Measurements from ENCODE around the gene CELA1. TPM values are rescaled to one million over a fixed set of nuclear protein-coding genes. Genes with fewer than 3 reads are reported as not detected.

Gene CELA1
- total and polyA plus RNA-seq, 2 of the 13 experiments (the other 11 are each of a cell fraction or from before 2014, with no cell fraction given) = not detected

GRCh38 chr12:51323317-51323960 lies 23.0 kb downstream of the CELA1 start:
- no peak overlapping the region for H2AFZ ChIP-seq (ENCODE audit: low read length)
- BruUV-seq (replicated peaks) = no TSS peak
- H3K4me3 ChIP-seq (replicated peaks in 1 of 3; ENCODE audit: insufficient read depth in 1 of 3, low read depth in 2 of 3, low read length in 3 of 3) = no peak overlapping the region
- H3K36me3 ChIP-seq (replicated peaks in 1 of 2; ENCODE audit: control insufficient read depth in 1 of 2, insufficient read depth in 2 of 2, low read length in 2 of 2) = no peaks in the 10 kb centered on the region
- peaks cover 11% of the 10 kb centered on the region; the same call in 1 of the 2 replicates for H3K4me1 ChIP-seq (ENCODE audit: insufficient read depth, low read length)
- ATAC-seq (no peak), DNase-seq (ENCODE audit: low spot score) (no peak), FAIRE-seq (no peak)
- no peak overlapping the region for H3K4me2 ChIP-seq (ENCODE audit: low read depth, low read length)
- H3K27ac ChIP-seq (ENCODE audit: extremely low read length, insufficient read depth, low read length) = no peak overlapping the region
- ChIA-PET CTCF (ENCODE audit: low intra/inter-chr PET ratio, low total read pairs) (no interaction called here), POLR2A (interaction anchor here (0.5 kb wide), 1 partner anchor 559 kb away, joined by 3 read pairs; the partner anchor contains the start of gene ATF1)
- WGBS (ENCODE audit: low lambda C conversion rate) = 35% methylated on average over 11 of the region's 15 CpGs
- 0 out of 5 replicates have a peak, but pooled peaks cover 0 to 5% of the 10 kb centered on the region in 2 experiments for H3K27me3 ChIP-seq (ENCODE audit: control insufficient read depth in 1 of 2, insufficient read depth in 2 of 2, low read length in 2 of 2)
- H3K9me3 ChIP-seq (ENCODE audit: low read length) = no peaks in the 10 kb centered on the region
- intact Hi-C loops (cut with micrococcal nuclease; ENCODE audit: unreplicated experiment) (no loop called here), in situ Hi-C loops (cut with HindIII; ENCODE audit: extremely low pct_ligation_motif_present, low pct_unique_long_range_greater_than_20kb) (no loop called here)
- no peaks in the 10 kb centered on the region for H4K20me1 ChIP-seq (ENCODE audit: insufficient read depth, low read length)
- H3K9ac ChIP-seq (ENCODE audit: insufficient read depth, low read depth, low read length) = no peak overlapping the region
- H3K79me2 ChIP-seq (ENCODE audit: insufficient read depth, low read length) = no peaks in the 10 kb centered on the region
- TF ChIP-seq MAFK (conservative IDR thresholded peaks at IDR 0.05 in 1 of 2, IDR thresholded peaks at IDR 0.05 in 1 of 2; ENCODE audit: low read length in 2 of 2) (peak; percentile 8 to 27; a peak in 1 of 4 replicates), WIZ (CRISPR knock-in tag; IDR thresholded peaks at IDR 0.05) (no peak)

GRCh38 chr12:51322452-51322851 lies 24.0 kb downstream of the CELA1 start:
- 19% methylated on average over 5 of the region's 5 CpGs for WGBS (ENCODE audit: low lambda C conversion rate)
- ChIA-PET CTCF (ENCODE audit: low intra/inter-chr PET ratio, low total read pairs) (no interaction called here), POLR2A (interaction anchor here (0.5 kb wide), 1 partner anchor 558 kb away, joined by 3 read pairs; the partner anchor contains the start of gene ATF1)
- Histone ChIP-seq H3K4me3 (replicated peaks in 1 of 3; ENCODE audit: insufficient read depth in 1 of 3, low read depth in 2 of 3, low read length in 3 of 3) (no peak overlapping the region), H4K20me1 (ENCODE audit: insufficient read depth, low read length) (no peaks in the 10 kb centered on the region), H3K4me1 (ENCODE audit: insufficient read depth, low read length) (peaks cover 10% of the 10 kb centered on the region; the same call in 1 of the 2 replicates), H3K79me2 (ENCODE audit: insufficient read depth, low read length) (no peaks in the 10 kb centered on the region), H3K27me3 (ENCODE audit: control insufficient read depth in 1 of 2, insufficient read depth in 2 of 2, low read length in 2 of 2) (0 out of 5 replicates have a peak, but pooled peaks cover 0 to 5% of the 10 kb centered on the region in 2 experiments), H3K27ac (ENCODE audit: extremely low read length, insufficient read depth, low read length) (no peak overlapping the region), H3K36me3 (replicated peaks in 1 of 2; ENCODE audit: control insufficient read depth in 1 of 2, insufficient read depth in 2 of 2, low read length in 2 of 2) (no peaks in the 10 kb centered on the region), H3K9ac (ENCODE audit: insufficient read depth, low read depth, low read length) (no peak overlapping the region), H3K9me3 (ENCODE audit: low read length) (no peaks in the 10 kb centered on the region), H3K4me2 (ENCODE audit: low read depth, low read length) (no peak overlapping the region), H2AFZ (ENCODE audit: low read length) (no peak overlapping the region)
- intact Hi-C loops (cut with micrococcal nuclease; ENCODE audit: unreplicated experiment) = no loop called here
- DNase-seq (ENCODE audit: low spot score) (no peak), FAIRE-seq (no peak), ATAC-seq (no peak)
- BruUV-seq (replicated peaks) = no TSS peak
- in situ Hi-C loops (cut with HindIII; ENCODE audit: extremely low pct_ligation_motif_present, low pct_unique_long_range_greater_than_20kb) = no loop called here
- no peak for TF ChIP-seq DDIT3 (CRISPR knock-in tag; IDR thresholded peaks at IDR 0.05)
- TF ChIP-seq REST (IDR thresholded peaks at IDR 0.05; ENCODE audit: borderline replicate concordance in 1 of 2, low read depth in 1 of 2, low read length in 2 of 2) = no peak
- no peak for TF ChIP-seq CHD2 (IDR thresholded peaks at IDR 0.05; ENCODE audit: low read depth, low read length)
- TF ChIP-seq CSRNP1 (CRISPR knock-in tag; IDR thresholded peaks at IDR 0.05) = no peak

Measured in HepG2 (cell line).